A673 (cell line): ENCODE results near the gene CTU2.

Experiments
- EZH2 ChIP-seq: fragments of 200-600 bp; sonication (generic); IDR thresholded peaks from 2 replicates; pipeline ENCODE4 v1.6.1; 2017; ENCODE audit warnings: borderline replicate concordance, low read depth, mild to moderate bottlenecking, mixed read lengths, antibody characterized with exemption, low read length; ENCODE audit not compliant: poor library complexity, severe bottlenecking
- TF ChIP-seq, protein P1 (sequence below): fragments of 300-800, 200-600 bp; sonication (generic); conservative IDR thresholded peaks from 2 replicates; pipeline ENCODE4 v1.5.1; 2017; ENCODE audit warnings: low read depth, mild to moderate bottlenecking, antibody characterized with exemption, low read length, moderate library complexity, mixed read lengths

DNA sequence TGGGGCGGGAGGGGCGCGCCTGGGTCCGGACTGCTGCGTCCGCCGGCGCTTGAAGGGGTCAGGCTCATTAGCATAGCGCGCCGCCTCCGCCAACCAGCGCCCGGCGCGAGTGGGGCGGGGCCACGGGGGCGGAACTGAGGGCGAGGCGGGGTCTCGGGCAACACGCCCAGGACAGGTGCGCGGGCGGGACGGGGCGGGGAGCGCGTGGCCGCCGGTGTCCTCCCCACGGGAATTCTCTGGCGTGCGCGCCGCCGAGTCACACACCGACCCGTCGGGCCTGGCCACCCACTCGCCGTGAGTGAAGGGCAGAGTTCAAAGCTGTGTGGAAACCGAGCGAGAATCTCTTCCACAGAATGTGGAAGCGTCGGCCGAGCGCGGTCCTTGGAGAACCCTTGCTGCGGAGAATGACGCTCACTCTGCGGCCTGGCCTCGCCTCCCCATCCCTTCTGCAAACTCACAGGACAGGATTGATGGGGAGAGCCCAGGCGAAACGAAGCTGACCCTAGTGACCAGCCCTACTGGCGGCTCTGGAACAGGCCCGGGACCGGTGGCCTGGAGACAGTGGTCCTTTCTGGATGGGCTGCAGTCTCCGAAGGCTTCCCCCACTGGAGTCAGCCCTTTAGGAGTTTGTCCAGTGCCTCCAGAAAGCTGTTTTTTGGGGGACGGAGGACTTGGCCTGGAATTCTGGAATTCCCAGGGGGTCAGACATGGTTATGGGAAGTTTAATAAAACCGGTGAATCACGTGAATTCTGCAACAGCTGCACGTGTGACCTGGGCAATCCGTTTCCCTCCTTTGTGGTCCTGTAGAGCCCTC is 19.7 kb upstream of the CTU2 start, which contains the start of gene SNAI3:
- TF ChIP-seq, protein P1, sequence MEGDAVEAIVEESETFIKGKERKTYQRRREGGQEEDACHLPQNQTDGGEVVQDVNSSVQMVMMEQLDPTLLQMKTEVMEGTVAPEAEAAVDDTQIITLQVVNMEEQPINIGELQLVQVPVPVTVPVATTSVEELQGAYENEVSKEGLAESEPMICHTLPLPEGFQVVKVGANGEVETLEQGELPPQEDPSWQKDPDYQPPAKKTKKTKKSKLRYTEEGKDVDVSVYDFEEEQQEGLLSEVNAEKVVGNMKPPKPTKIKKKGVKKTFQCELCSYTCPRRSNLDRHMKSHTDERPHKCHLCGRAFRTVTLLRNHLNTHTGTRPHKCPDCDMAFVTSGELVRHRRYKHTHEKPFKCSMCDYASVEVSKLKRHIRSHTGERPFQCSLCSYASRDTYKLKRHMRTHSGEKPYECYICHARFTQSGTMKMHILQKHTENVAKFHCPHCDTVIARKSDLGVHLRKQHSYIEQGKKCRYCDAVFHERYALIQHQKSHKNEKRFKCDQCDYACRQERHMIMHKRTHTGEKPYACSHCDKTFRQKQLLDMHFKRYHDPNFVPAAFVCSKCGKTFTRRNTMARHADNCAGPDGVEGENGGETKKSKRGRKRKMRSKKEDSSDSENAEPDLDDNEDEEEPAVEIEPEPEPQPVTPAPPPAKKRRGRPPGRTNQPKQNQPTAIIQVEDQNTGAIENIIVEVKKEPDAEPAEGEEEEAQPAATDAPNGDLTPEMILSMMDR, result no peak
- no peak for TF ChIP-seq EZH2
